Neural progenitor cell (in vitro differentiated cells): ENCODE results near the gene TTC21A. TPM values are rescaled to one million over a fixed set of nuclear protein-coding genes. Genes with fewer than 3 reads are reported as not detected.
A peak's percentile ranks its signal among the peaks of the same experiment; 100 is the strongest.

Experiments
- DNase-seq: peaks from one replicate; pipeline ENCODE4 v3.0.0-alpha.2; 2016; ENCODE audit warnings: low spot score
- H2AFZ ChIP-seq: fragments of 200-600 bp; sonication (generic); replicated peaks from 2 replicates; pipeline ENCODE4 v1.6.1; 2016; ENCODE audit warnings: antibody characterized with exemption
- H3F3A ChIP-seq: fragments of 200-600 bp; sonication (generic); 2 replicates; pipeline ENCODE4 v1.6.1; 2016; ENCODE audit warnings: antibody characterized with exemption, low read depth
- H3K27ac ChIP-seq: fragments of 200-600 bp; sonication (generic); 2 replicates; pipeline ENCODE4 v1.5.1; 2016; ENCODE audit warnings: mild to moderate bottlenecking
- H3K27me3 ChIP-seq: fragments of 200-600 bp; sonication (generic); 2 replicates; pipeline ENCODE4 v1.6.1; 2016; ENCODE audit warnings: mild to moderate bottlenecking, moderate library complexity
- H3K36me3 ChIP-seq: fragments of 200-600 bp; sonication (generic); 2 replicates; pipeline ENCODE4 v1.5.1; 2016
- H3K4me1 ChIP-seq: fragments of 200-600 bp; sonication (generic); 2 replicates; pipeline ENCODE4 v1.6.1; 2016; ENCODE audit warnings: mixed run types
- H3K4me2 ChIP-seq: fragments of 200-600 bp; sonication (generic); 2 replicates; pipeline ENCODE4 v1.6.1; 2016
- H3K4me3 ChIP-seq: fragments of 200-600 bp; sonication (generic); 2 replicates; pipeline ENCODE4 v1.5.1; 2016
- H3K79me2 ChIP-seq: fragments of 200-600 bp; sonication (generic); 2 replicates; pipeline ENCODE4 v1.6.1; 2016; ENCODE audit warnings: low read depth
- H3K9ac ChIP-seq: fragments of 200-600 bp; sonication (generic); 2 replicates; pipeline ENCODE4 v1.6.1; 2016
- H3K9me3 ChIP-seq: fragments of 200-600 bp; sonication (generic); 2 replicates; pipeline ENCODE4 v1.5.1; 2016; ENCODE audit warnings: low read depth
- H4K20me1 ChIP-seq: fragments of 200-600 bp; sonication (generic); 2 replicates; pipeline ENCODE4 v1.6.1; 2016; ENCODE audit warnings: low read depth
- H3K27ac Mint-ChIP-seq: 3 replicates; pipeline ENCODE4 v1.8.0; 2021; ENCODE audit warnings: mixed read lengths
- H3K27me3 Mint-ChIP-seq: 2 replicates; pipeline ENCODE4 v1.8.0; 2022; ENCODE audit warnings: low read depth, mild to moderate bottlenecking, inconsistent platforms, moderate library complexity, mixed read lengths; ENCODE audit not compliant: insufficient read depth
- H3K36me3 Mint-ChIP-seq: 3 replicates; pipeline ENCODE4 v1.8.0; 2021; ENCODE audit warnings: mixed read lengths
- H3K4me1 Mint-ChIP-seq: 3 replicates; pipeline ENCODE4 v1.8.0; 2021; ENCODE audit warnings: mixed read lengths
- H3K4me3 Mint-ChIP-seq: 3 replicates; pipeline ENCODE4 v1.8.0; 2021; ENCODE audit warnings: mild to moderate bottlenecking, moderate library complexity, mixed read lengths
- H3K9me3 Mint-ChIP-seq: 3 replicates; pipeline ENCODE4 v1.8.0; 2020; ENCODE audit warnings: mixed read lengths
- CTCF ChIP-seq: fragments of 200-600 bp; sonication (generic); IDR thresholded peaks from 2 replicates; pipeline ENCODE4 v1.5.1; 2017; ENCODE audit warnings: antibody characterized with exemption, mild to moderate bottlenecking
- EZH2 ChIP-seq: fragments of 200-600 bp; sonication (generic); IDR thresholded peaks from 2 replicates; pipeline ENCODE4 v1.6.1; 2017; ENCODE audit warnings: antibody characterized with exemption, mild to moderate bottlenecking, moderate library complexity
- EZH2phosphoT487 ChIP-seq: fragments of 200-600 bp; sonication (generic); IDR thresholded peaks from 2 replicates; pipeline ENCODE4 v1.6.1; 2017; ENCODE audit warnings: antibody characterized with exemption
- total RNA-seq: library from RNA; depleted of rRNA; stranded (reverse); fragments of >200 nt; gene quantifications from 2 replicates; pipeline ENCODE4 v1.2.3, GENCODE V29; 2015; ENCODE audit warnings: low replicate concordance

Gene TTC21A
- total RNA-seq, 1 donor from 2014 or later = 1.2 TPM

GRCh38 chr3:39064646-39065045 is 42.8 kb upstream of the TTC21A start:
- no peak overlapping the region for H3K4me3 ChIP-seq
- H3K27ac Mint-ChIP-seq = no peak overlapping the region
- H3F3A ChIP-seq = no peaks in the 10 kb centered on the region
- no peaks in the 10 kb centered on the region for H3K27me3 Mint-ChIP-seq
- peaks cover 30% of the 10 kb centered on the region for H4K20me1 ChIP-seq
- H3K4me2 ChIP-seq = no peak overlapping the region
- H3K9me3 ChIP-seq = no peaks in the 10 kb centered on the region
- H3K9me3 Mint-ChIP-seq = no peaks in the 10 kb centered on the region
- H3K4me1 Mint-ChIP-seq = no peaks in the 10 kb centered on the region
- peaks cover 5% of the 10 kb centered on the region for H3K36me3 ChIP-seq
- peaks cover 63% of the 10 kb centered on the region for H3K79me2 ChIP-seq
- H3K27me3 ChIP-seq = no peaks in the 10 kb centered on the region
- DNase-seq = no peak
- no peak overlapping the region for H3K4me3 Mint-ChIP-seq
- no peak overlapping the region for H2AFZ ChIP-seq
- peaks cover 5% of the 10 kb centered on the region for H3K4me1 ChIP-seq
- peak overlapping the region; percentile 39 for H3K27ac ChIP-seq
- H3K36me3 Mint-ChIP-seq = peaks cover 6% of the 10 kb centered on the region
- TF ChIP-seq EZH2 = no peak
- no peak for TF ChIP-seq EZH2phosphoT487
- TF ChIP-seq CTCF = no peak
- no peak overlapping the region for H3K9ac ChIP-seq

DNA sequence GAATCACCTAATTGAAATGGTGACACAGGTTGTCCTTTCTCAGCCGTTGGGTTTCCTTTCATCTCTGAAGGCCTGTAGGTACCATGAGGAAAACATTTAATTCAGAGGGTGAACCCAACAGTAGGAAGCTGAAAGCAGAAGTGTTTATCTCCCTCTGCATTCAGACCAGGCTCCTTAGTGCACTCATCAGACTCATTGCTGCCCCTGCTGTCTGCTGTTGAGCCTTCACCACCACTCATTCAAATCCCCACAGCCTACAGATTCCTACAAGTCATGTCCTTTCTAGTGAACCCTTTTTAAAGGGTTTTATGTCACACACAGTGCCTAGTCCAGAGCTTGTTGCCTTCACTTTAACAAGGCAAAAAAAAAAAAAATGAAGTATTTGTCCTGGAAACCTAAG is 42.3 kb upstream of the TTC21A start:
- H3K4me1 ChIP-seq = peaks cover 5% of the 10 kb centered on the region
- no peak overlapping the region for H3K4me3 ChIP-seq
- peaks cover 57% of the 10 kb centered on the region for H3K79me2 ChIP-seq
- no peaks in the 10 kb centered on the region for H3F3A ChIP-seq
- peak overlapping the region; percentile 39 for H3K27ac ChIP-seq
- H3K4me3 Mint-ChIP-seq = no peak overlapping the region
- no peaks in the 10 kb centered on the region for H3K27me3 ChIP-seq
- H3K27ac Mint-ChIP-seq = no peak overlapping the region
- H3K9me3 ChIP-seq = no peaks in the 10 kb centered on the region
- peaks cover 30% of the 10 kb centered on the region for H4K20me1 ChIP-seq
- no peak overlapping the region for H3K9ac ChIP-seq
- H3K9me3 Mint-ChIP-seq = no peaks in the 10 kb centered on the region
- H2AFZ ChIP-seq = no peak overlapping the region
- peaks cover 8% of the 10 kb centered on the region for H3K36me3 Mint-ChIP-seq
- TF ChIP-seq EZH2phosphoT487 (no peak), EZH2 (no peak), CTCF (peak; percentile 59)
- no peaks in the 10 kb centered on the region for H3K4me1 Mint-ChIP-seq
- H3K27me3 Mint-ChIP-seq = no peaks in the 10 kb centered on the region
- H3K4me2 ChIP-seq = no peak overlapping the region
- peaks cover 10% of the 10 kb centered on the region for H3K36me3 ChIP-seq
- peak; percentile 69 for DNase-seq

DNA sequence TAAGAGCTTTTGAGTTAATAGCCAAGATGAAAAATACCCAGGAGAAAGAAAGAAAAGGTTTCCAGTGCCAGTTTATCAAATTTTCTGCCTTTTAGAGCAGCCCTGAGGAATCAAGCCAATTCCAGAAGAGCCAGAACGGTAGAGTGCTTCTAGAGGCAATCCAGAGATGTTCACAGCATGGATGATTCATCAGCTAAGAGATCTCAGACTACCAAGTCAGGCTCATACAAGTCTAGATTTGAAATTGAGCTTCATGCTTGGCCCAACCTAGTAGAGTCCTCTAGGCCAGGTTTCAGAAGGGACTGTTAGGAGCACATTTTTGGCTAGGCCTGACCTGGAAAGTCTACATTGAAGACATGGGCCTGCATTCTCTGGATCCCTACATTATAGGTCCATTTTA is 40.2 kb upstream of the TTC21A start:
- Mint-ChIP-seq H3K9me3 (no peaks in the 10 kb centered on the region), H3K27me3 (no peaks in the 10 kb centered on the region), H3K4me3 (no peak overlapping the region), H3K4me1 (no peaks in the 10 kb centered on the region), H3K27ac (no peak overlapping the region), H3K36me3 (peaks cover 16% of the 10 kb centered on the region)
- TF ChIP-seq EZH2phosphoT487 = no peak
- no peak for TF ChIP-seq CTCF
- no peak for TF ChIP-seq EZH2
- H2AFZ ChIP-seq = no peak overlapping the region
- peaks cover 25% of the 10 kb centered on the region for H4K20me1 ChIP-seq
- H3K79me2 ChIP-seq = peaks cover 36% of the 10 kb centered on the region
- peaks cover 2% of the 10 kb centered on the region for H3K4me1 ChIP-seq
- no peaks in the 10 kb centered on the region for H3K9me3 ChIP-seq
- H3F3A ChIP-seq = no peaks in the 10 kb centered on the region
- DNase-seq = no peak
- no peak overlapping the region for H3K4me3 ChIP-seq
- peaks cover 15% of the 10 kb centered on the region for H3K36me3 ChIP-seq
- H3K27me3 ChIP-seq = no peaks in the 10 kb centered on the region
- no peak overlapping the region for H3K4me2 ChIP-seq
- no peak overlapping the region for H3K9ac ChIP-seq
- no peak overlapping the region for H3K27ac ChIP-seq
